WTC11 (cell line): ENCODE data around the gene BRMS1L. TPM values are rescaled to one million over a fixed set of nuclear protein-coding genes. Genes with fewer than 3 reads are reported as not detected.

Experiments
- ATAC-seq: fragments of 200-7000 bp; cut with Tn5 transposase; 2 replicates; pipeline ENCODE4 v1.10.0; 2021; ENCODE audit warnings: mild to moderate bottlenecking, moderate library complexity
- CTCF ChIA-PET: fragments of 300-600 bp; sonication (Branson Sonifier 250); formaldehyde crosslinking; loops from one replicate; lab custom pipeline; 2021; ENCODE audit warnings: antibody characterized with exemption; lab: Charles Lee
- POLR2A ChIA-PET: fragments of 350-600 bp; sonication (Branson Sonifier 250); formaldehyde crosslinking; loops from one replicate; lab custom pipeline; 2021; ENCODE audit warnings: antibody characterized with exemption; lab: Charles Lee
- DNase-seq: peaks from one replicate; pipeline ENCODE4 v3.0.0; 2021; ENCODE audit warnings: low spot score
- H3K27ac Mint-ChIP-seq: 2 replicates; pipeline ENCODE4 v1.8.0; 2021; ENCODE audit warnings: mixed read lengths
- H3K27me3 Mint-ChIP-seq: 2 replicates; pipeline ENCODE4 v1.8.0; 2021; ENCODE audit warnings: low read depth, mild to moderate bottlenecking, moderate library complexity, mixed read lengths
- H3K36me3 Mint-ChIP-seq: 2 replicates; pipeline ENCODE4 v1.8.0; 2021; ENCODE audit warnings: mixed read lengths
- H3K4me1 Mint-ChIP-seq: 2 replicates; pipeline ENCODE4 v1.8.0; 2022; ENCODE audit warnings: mixed read lengths
- H3K4me3 Mint-ChIP-seq: 2 replicates; pipeline ENCODE4 v1.8.0; 2021; ENCODE audit warnings: mild to moderate bottlenecking, moderate library complexity, mixed read lengths
- H3K9me3 Mint-ChIP-seq: 2 replicates; pipeline ENCODE4 v1.8.0; 2021; ENCODE audit warnings: mixed read lengths
- ARID4B ChIP-seq: sonication (generic); formaldehyde crosslinking; IDR thresholded peaks from 2 replicates; pipeline ENCODE4 v1.8.0; 2023; ENCODE audit warnings: missing genetic modification reagents, mild to moderate bottlenecking, borderline replicate concordance
- GABPB1 ChIP-seq: sonication (generic); formaldehyde crosslinking; IDR thresholded peaks from 2 replicates; pipeline ENCODE4 v1.8.1; 2023; ENCODE audit warnings: mild to moderate bottlenecking, missing genetic modification reagents
- GTF2I ChIP-seq: fragments of 250-450 bp; sonication (Bioruptor Pico); conservative IDR thresholded peaks from 2 replicates; pipeline ENCODE4 v1.4.0; 2021; ENCODE audit warnings: mild to moderate bottlenecking
- IRF2 ChIP-seq: sonication (generic); formaldehyde crosslinking; IDR thresholded peaks from 2 replicates; pipeline ENCODE4 v1.8.0; 2022; ENCODE audit warnings: low read depth, missing genetic modification reagents, borderline replicate concordance
- NFATC4 ChIP-seq: fragments of 250-450 bp; sonication (Bioruptor Pico); IDR thresholded peaks from 2 replicates; pipeline ENCODE4 v1.9.0; 2021; ENCODE audit warnings: mild to moderate bottlenecking
- NFYB ChIP-seq: sonication (generic); formaldehyde crosslinking; conservative IDR thresholded peaks from 2 replicates; pipeline ENCODE4 v1.8.0; 2022; ENCODE audit warnings: low read depth, missing genetic modification reagents
- SP1 ChIP-seq: sonication (generic); formaldehyde crosslinking; conservative IDR thresholded peaks from 2 replicates; pipeline ENCODE4 v1.8.1; 2022; ENCODE audit warnings: missing genetic modification reagents
- TP53 ChIP-seq: sonication (generic); formaldehyde crosslinking; IDR thresholded peaks from 2 replicates; pipeline ENCODE4 v1.8.1; 2023; ENCODE audit warnings: mild to moderate bottlenecking, missing genetic modification reagents
- total RNA-seq: library from RNA; stranded (reverse); gene quantifications from 3 replicates; pipeline ENCODE4 v1.2.3, GENCODE V29; 2021
- TF ChIP-seq, protein P1 (sequence below): sonication (generic); formaldehyde crosslinking; IDR thresholded peaks from 2 replicates; pipeline ENCODE4 v1.8.1; 2022; ENCODE audit warnings: low read depth, missing genetic modification reagents, borderline replicate concordance
- TF ChIP-seq, protein P2 (sequence below): sonication (generic); formaldehyde crosslinking; IDR thresholded peaks from 2 replicates; pipeline ENCODE4 v1.8.0; 2023; ENCODE audit warnings: mild to moderate bottlenecking, missing genetic modification reagents
- TF ChIP-seq, protein P3 (sequence below): sonication (generic); formaldehyde crosslinking; conservative IDR thresholded peaks from 2 replicates; pipeline ENCODE4 v1.8.1; 2022; ENCODE audit warnings: mild to moderate bottlenecking, missing genetic modification reagents

BRMS1L gene
- total RNA-seq, 1 experiment from 2014 or later, result 12.1 TPM

- TF ChIP-seq ARID4B (CRISPR knock-in tag) (no peak), IRF2 (CRISPR knock-in tag) (no peak), TP53 (CRISPR knock-in tag) (no peak), NFYB (no peak)
These were observed 19.9 kb upstream of the BRMS1L start (continued) for GRCh38 chr14:35806006-35806907.

GRCh38 chr14:35807131-35807961, 18.8 kb upstream of the BRMS1L start:
- H3K36me3 Mint-ChIP-seq, result 0 out of 2 replicates have a peak, but pooled peaks cover 2% of the 10 kb centered on the region
- no peak for DNase-seq
- CTCF ChIA-PET, result interaction anchor here (1.5 to 5.1 kb wide), 2 partner anchors 10 to 15 kb away, joined by 9 to 25 read pairs; no protein-coding TSS in a partner anchor
- TF ChIP-seq, protein P1, sequence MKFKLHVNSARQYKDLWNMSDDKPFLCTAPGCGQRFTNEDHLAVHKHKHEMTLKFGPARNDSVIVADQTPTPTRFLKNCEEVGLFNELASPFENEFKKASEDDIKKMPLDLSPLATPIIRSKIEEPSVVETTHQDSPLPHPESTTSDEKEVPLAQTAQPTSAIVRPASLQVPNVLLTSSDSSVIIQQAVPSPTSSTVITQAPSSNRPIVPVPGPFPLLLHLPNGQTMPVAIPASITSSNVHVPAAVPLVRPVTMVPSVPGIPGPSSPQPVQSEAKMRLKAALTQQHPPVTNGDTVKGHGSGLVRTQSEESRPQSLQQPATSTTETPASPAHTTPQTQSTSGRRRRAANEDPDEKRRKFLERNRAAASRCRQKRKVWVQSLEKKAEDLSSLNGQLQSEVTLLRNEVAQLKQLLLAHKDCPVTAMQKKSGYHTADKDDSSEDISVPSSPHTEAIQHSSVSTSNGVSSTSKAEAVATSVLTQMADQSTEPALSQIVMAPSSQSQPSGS (CRISPR knock-in tag), result no peak
- peak; percentile 59; the same call in 1 of the 2 replicates for TF ChIP-seq GABPB1 (CRISPR knock-in tag)
- no peak for TF ChIP-seq GTF2I
- TF ChIP-seq, protein P2, sequence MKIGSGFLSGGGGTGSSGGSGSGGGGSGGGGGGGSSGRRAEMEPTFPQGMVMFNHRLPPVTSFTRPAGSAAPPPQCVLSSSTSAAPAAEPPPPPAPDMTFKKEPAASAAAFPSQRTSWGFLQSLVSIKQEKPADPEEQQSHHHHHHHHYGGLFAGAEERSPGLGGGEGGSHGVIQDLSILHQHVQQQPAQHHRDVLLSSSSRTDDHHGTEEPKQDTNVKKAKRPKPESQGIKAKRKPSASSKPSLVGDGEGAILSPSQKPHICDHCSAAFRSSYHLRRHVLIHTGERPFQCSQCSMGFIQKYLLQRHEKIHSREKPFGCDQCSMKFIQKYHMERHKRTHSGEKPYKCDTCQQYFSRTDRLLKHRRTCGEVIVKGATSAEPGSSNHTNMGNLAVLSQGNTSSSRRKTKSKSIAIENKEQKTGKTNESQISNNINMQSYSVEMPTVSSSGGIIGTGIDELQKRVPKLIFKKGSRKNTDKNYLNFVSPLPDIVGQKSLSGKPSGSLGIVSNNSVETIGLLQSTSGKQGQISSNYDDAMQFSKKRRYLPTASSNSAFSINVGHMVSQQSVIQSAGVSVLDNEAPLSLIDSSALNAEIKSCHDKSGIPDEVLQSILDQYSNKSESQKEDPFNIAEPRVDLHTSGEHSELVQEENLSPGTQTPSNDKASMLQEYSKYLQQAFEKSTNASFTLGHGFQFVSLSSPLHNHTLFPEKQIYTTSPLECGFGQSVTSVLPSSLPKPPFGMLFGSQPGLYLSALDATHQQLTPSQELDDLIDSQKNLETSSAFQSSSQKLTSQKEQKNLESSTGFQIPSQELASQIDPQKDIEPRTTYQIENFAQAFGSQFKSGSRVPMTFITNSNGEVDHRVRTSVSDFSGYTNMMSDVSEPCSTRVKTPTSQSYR, result no peak
- no peak for TF ChIP-seq NFATC4 (CRISPR knock-in tag)
- POLR2A ChIA-PET, result interaction anchor here (2.5 kb wide), 1 partner anchor 19 kb away, joined by 9 read pairs; the partner anchor contains the start of gene BRMS1L
- H3K4me3 Mint-ChIP-seq, result peak overlapping the region; percentile 95
- peaks cover 5% of the 10 kb centered on the region for H3K27me3 Mint-ChIP-seq
- H3K4me1 Mint-ChIP-seq, result peaks cover 15% of the 10 kb centered on the region
- ATAC-seq, result no peak
- peak overlapping the region; percentile 3; the same call in 1 of the 2 replicates for H3K27ac Mint-ChIP-seq
- H3K9me3 Mint-ChIP-seq, result peaks cover 1% of the 10 kb centered on the region

- ATAC-seq, result 0 out of 2 replicates have a peak, but pooled peaks have one; percentile 5
- peak; percentile 32 for DNase-seq
- ChIA-PET CTCF (interaction anchor here (1.5 to 5.1 kb wide), 2 partner anchors 10 to 14 kb away, joined by 9 to 25 read pairs; no protein-coding TSS in a partner anchor), POLR2A (interaction anchor here (1.4 to 2.5 kb wide), 2 partner anchors 18 kb away, joined by 9 to 12 read pairs; partner anchors contain the start of gene BRMS1L)
- Mint-ChIP-seq H3K27ac (peak overlapping the region; percentile 76), H3K4me1 (peaks cover 15% of the 10 kb centered on the region), H3K27me3 (peaks cover 5% of the 10 kb centered on the region), H3K36me3 (no peaks in the 10 kb centered on the region), H3K4me3 (peak overlapping the region; percentile 95), H3K9me3 (peaks cover 5% of the 10 kb centered on the region)
- TF ChIP-seq, protein P3, sequence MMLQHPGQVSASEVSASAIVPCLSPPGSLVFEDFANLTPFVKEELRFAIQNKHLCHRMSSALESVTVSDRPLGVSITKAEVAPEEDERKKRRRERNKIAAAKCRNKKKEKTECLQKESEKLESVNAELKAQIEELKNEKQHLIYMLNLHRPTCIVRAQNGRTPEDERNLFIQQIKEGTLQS (CRISPR knock-in tag), result no peak
- TF ChIP-seq SP1, result 0 out of 2 replicates have a peak, but pooled peaks have one; percentile 32
These were observed 18.0 kb upstream of the BRMS1L start for GRCh38 chr14:35808076-35808637.
